Measurements from ENCODE around the gene IFNA5.

- TF ChIP-seq EZH2 (IDR thresholded peaks at IDR 0.05; ENCODE audit: low read depth, low read length, severe bottlenecking): no peak
- TF ChIP-seq, protein P1, sequence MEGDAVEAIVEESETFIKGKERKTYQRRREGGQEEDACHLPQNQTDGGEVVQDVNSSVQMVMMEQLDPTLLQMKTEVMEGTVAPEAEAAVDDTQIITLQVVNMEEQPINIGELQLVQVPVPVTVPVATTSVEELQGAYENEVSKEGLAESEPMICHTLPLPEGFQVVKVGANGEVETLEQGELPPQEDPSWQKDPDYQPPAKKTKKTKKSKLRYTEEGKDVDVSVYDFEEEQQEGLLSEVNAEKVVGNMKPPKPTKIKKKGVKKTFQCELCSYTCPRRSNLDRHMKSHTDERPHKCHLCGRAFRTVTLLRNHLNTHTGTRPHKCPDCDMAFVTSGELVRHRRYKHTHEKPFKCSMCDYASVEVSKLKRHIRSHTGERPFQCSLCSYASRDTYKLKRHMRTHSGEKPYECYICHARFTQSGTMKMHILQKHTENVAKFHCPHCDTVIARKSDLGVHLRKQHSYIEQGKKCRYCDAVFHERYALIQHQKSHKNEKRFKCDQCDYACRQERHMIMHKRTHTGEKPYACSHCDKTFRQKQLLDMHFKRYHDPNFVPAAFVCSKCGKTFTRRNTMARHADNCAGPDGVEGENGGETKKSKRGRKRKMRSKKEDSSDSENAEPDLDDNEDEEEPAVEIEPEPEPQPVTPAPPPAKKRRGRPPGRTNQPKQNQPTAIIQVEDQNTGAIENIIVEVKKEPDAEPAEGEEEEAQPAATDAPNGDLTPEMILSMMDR (IDR thresholded peaks at IDR 0.05; ENCODE audit: control extremely low read depth in 1 of 3, insufficient read depth in 1 of 3, low read depth in 1 of 3, low read length in 3 of 3): no peak
- TF ChIP-seq TAF7 (optimal IDR thresholded peaks at IDR 0.05; ENCODE audit: borderline replicate concordance, low read depth, low read length): no peak
- TF ChIP-seq POLR2AphosphoS5 (IDR thresholded peaks at IDR 0.05; ENCODE audit: low read depth, low read length): no peak
- no peak for TF ChIP-seq YY1 (IDR thresholded peaks at IDR 0.05; ENCODE audit: low read depth, low read length)
- no peak for TF ChIP-seq ATF3 (IDR thresholded peaks at IDR 0.05; ENCODE audit: insufficient read depth, low read depth, low read length)
- no peak for TF ChIP-seq MAFK (IDR thresholded peaks at IDR 0.05; ENCODE audit: low read depth, low read length)
- no peak for TF ChIP-seq CHD2 (IDR thresholded peaks at IDR 0.05; ENCODE audit: low read length)
- TF ChIP-seq POLR2A (IDR thresholded peaks at IDR 0.05; ENCODE audit: control extremely low read depth in 1 of 2, low read depth in 2 of 2, low read length in 2 of 2): no peak
- TF ChIP-seq HDAC2 (IDR thresholded peaks at IDR 0.05; ENCODE audit: borderline replicate concordance in 1 of 2, low read depth in 2 of 2, low read length in 2 of 2): no peak
- TF ChIP-seq RFX5 (IDR thresholded peaks at IDR 0.05; ENCODE audit: borderline replicate concordance, low read depth, low read length): no peak
- TF ChIP-seq GABPA (IDR thresholded peaks at IDR 0.05; ENCODE audit: borderline replicate concordance, insufficient read depth, low read length): no peak
Measured at GRCh38 chr9:21305213-21305612, at the start of gene IFNA5.
